T-helper 17 cell (primary cell): ENCODE measurements around the gene PPFIA2. TPM values are rescaled to one million over a fixed set of nuclear protein-coding genes. Genes with fewer than 3 reads are reported as not detected.
"Not testable (repeated sequence)": the region's sequence is repeated elsewhere in the genome, so short reads cannot be mapped to it uniquely, and the experiment has no call there.

Source experiments
- ATAC-seq: fragments of 150-1000 bp; cut with Tn5 transposase; 2 replicates; pipeline ENCODE4 v1.10.0; 2021; ENCODE audit warnings: mild to moderate bottlenecking, moderate library complexity
- DNase-seq, 3 donors: peaks; one replicate each; pipeline versions ENCODE4 v3.0.0 to v3.0.0-alpha.2; 2020 to 2021
- H3K9me3 ChIP-seq: one replicate; pipeline ENCODE4 v1.7.0; 2013; ENCODE audit warnings: low read length, mild to moderate bottlenecking; ENCODE audit not compliant: control insufficient read depth, poor library complexity, severe bottlenecking
- H3K27ac Mint-ChIP-seq: one replicate; pipeline ENCODE4 v1.8.0; 2022; ENCODE audit warnings: mild to moderate bottlenecking, moderate library complexity, mixed read lengths
- H3K27me3 Mint-ChIP-seq: one replicate; pipeline ENCODE4 v1.8.0; 2022; ENCODE audit warnings: mixed read lengths
- H3K36me3 Mint-ChIP-seq: one replicate; pipeline ENCODE4 v1.8.0; 2022; ENCODE audit warnings: low read depth, mixed read lengths
- H3K4me1 Mint-ChIP-seq: one replicate; pipeline ENCODE4 v1.8.0; 2022; ENCODE audit warnings: mild to moderate bottlenecking, mixed read lengths
- H3K4me3 Mint-ChIP-seq: one replicate; pipeline ENCODE4 v1.8.0; 2022; ENCODE audit warnings: mild to moderate bottlenecking, moderate library complexity, mixed read lengths
- total RNA-seq, 4 donors: library from RNA in 2 of 4; stranded (reverse) in 2 of 4; gene quantifications; one replicate each; pipeline ENCODE4 v1.2.3 and lab custom pipeline; 2022 to 2026

PPFIA2 gene
- total RNA-seq, 2 donors from 2014 or later, result not detected

GRCh38 chr12:81245458-81245857, 513.7 kb downstream of the PPFIA2 start:
- no peaks in the 10 kb centered on the region for H3K27me3 Mint-ChIP-seq
- DNase-seq (no peak), ATAC-seq (no peak)
- no peak overlapping the region for H3K4me3 Mint-ChIP-seq
- H3K36me3 Mint-ChIP-seq, result no peaks in the 10 kb centered on the region
- no peaks in the 10 kb centered on the region for H3K4me1 Mint-ChIP-seq
- no peak overlapping the region for H3K27ac Mint-ChIP-seq
- H3K9me3 ChIP-seq, result no peaks in the 10 kb centered on the region

GRCh38 chr12:81231574-81232368, 527.4 kb downstream of the PPFIA2 start:
- H3K4me1 Mint-ChIP-seq, result no peaks in the 10 kb centered on the region
- no peaks in the 10 kb centered on the region for H3K27me3 Mint-ChIP-seq
- DNase-seq (no peak), ATAC-seq (no peak)
- H3K36me3 Mint-ChIP-seq, result no peaks in the 10 kb centered on the region
- H3K9me3 ChIP-seq, result no peaks in the 10 kb centered on the region
- no peak overlapping the region for H3K27ac Mint-ChIP-seq
- no peak overlapping the region for H3K4me3 Mint-ChIP-seq

- no peak overlapping the region for H3K27ac Mint-ChIP-seq
- H3K4me3 Mint-ChIP-seq, result no peak overlapping the region
- ATAC-seq (no peak), DNase-seq (no peak)
- no peaks in the 10 kb centered on the region for H3K9me3 ChIP-seq
- H3K27me3 Mint-ChIP-seq, result no peaks in the 10 kb centered on the region
- no peaks in the 10 kb centered on the region for H3K4me1 Mint-ChIP-seq
- no peaks in the 10 kb centered on the region for H3K36me3 Mint-ChIP-seq
Observed at GRCh38 chr12:81229759-81230158, 529.4 kb downstream of the PPFIA2 start.

GRCh38 chr12:81224626-81225025, 534.5 kb downstream of the PPFIA2 start:
- H3K27me3 Mint-ChIP-seq, result no peaks in the 10 kb centered on the region
- no peak overlapping the region for H3K4me3 Mint-ChIP-seq
- DNase-seq (no peak), ATAC-seq (no peak)
- no peaks in the 10 kb centered on the region for H3K36me3 Mint-ChIP-seq
- H3K9me3 ChIP-seq, result no peaks in the 10 kb centered on the region
- no peaks in the 10 kb centered on the region for H3K4me1 Mint-ChIP-seq
- H3K27ac Mint-ChIP-seq, result no peak overlapping the region

- H3K27ac Mint-ChIP-seq, result no peak overlapping the region
- no peaks in the 10 kb centered on the region for H3K4me1 Mint-ChIP-seq
- no peaks in the 10 kb centered on the region for H3K36me3 Mint-ChIP-seq
- DNase-seq (no peak), ATAC-seq (no peak)
- no peak overlapping the region for H3K4me3 Mint-ChIP-seq
- no peaks in the 10 kb centered on the region for H3K27me3 Mint-ChIP-seq
- H3K9me3 ChIP-seq, result no peaks in the 10 kb centered on the region
Observed at GRCh38 chr12:81222846-81223592, 536.1 kb downstream of the PPFIA2 start.

GRCh38 chr12:81221681-81222080, 537.5 kb downstream of the PPFIA2 start:
- Mint-ChIP-seq H3K27ac (no peak overlapping the region), H3K4me3 (no peak overlapping the region), H3K27me3 (no peaks in the 10 kb centered on the region), H3K4me1 (no peaks in the 10 kb centered on the region), H3K36me3 (no peaks in the 10 kb centered on the region)
- DNase-seq, result no peak
- no peaks in the 10 kb centered on the region for H3K9me3 ChIP-seq
- ATAC-seq, result no peak

- no peak for DNase-seq
- no peaks in the 10 kb centered on the region for H3K9me3 ChIP-seq
- H3K4me3 Mint-ChIP-seq, result no peak overlapping the region
- no peaks in the 10 kb centered on the region for H3K27me3 Mint-ChIP-seq
- H3K36me3 Mint-ChIP-seq, result no peaks in the 10 kb centered on the region
- ATAC-seq, result no peak
- H3K4me1 Mint-ChIP-seq, result no peaks in the 10 kb centered on the region
- H3K27ac Mint-ChIP-seq, result no peak overlapping the region
Observed at GRCh38 chr12:81216739-81217138, 542.4 kb downstream of the PPFIA2 start.

DNA sequence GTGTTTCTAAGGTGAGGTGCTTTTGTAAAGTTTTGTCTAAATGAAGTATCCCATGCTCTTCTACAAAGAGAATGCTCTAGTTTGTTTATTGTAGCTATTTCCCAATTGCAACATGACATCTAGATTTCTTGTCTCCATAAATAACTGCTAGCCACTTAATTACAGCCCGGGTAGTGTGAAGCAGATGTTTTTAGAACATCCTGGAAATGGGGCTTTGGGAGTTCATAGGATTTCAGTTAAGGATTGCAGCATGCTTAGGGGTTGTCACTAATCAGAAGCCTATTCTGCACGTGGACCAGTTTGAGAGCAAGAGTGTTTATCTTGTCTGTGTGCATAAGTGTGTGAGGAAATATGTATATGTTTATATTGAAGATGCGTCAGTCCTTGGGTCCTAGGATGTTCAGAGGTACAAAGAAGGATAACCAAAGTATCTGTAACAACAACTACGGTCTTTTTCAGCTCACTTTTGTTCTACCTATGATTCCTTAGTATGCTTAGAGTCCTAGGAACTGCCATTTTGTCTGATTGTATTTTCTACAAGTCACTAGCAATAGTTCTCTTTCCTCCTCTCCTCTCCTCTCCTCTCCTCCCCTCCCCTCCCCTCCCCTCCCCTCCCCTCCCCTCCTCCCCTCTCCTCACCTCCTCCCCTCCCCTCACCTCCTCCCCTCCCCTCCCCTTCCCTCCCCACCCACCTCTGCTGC, 546.0 kb downstream of the PPFIA2 start:
- Mint-ChIP-seq H3K4me1 (no peaks in the 10 kb centered on the region), H3K36me3 (no peaks in the 10 kb centered on the region), H3K4me3 (no peak overlapping the region), H3K27me3 (no peaks in the 10 kb centered on the region), H3K27ac (no peak overlapping the region)
- no peak for ATAC-seq
- no peak for DNase-seq
- H3K9me3 ChIP-seq, result no peaks in the 10 kb centered on the region

- Mint-ChIP-seq H3K27me3 (no peaks in the 10 kb centered on the region), H3K4me1 (no peaks in the 10 kb centered on the region), H3K36me3 (no peaks in the 10 kb centered on the region), H3K4me3 (no peak overlapping the region), H3K27ac (no peak overlapping the region)
- no peaks in the 10 kb centered on the region for H3K9me3 ChIP-seq
- DNase-seq, result no peak
- ATAC-seq, result no peak
Observed at GRCh38 chr12:81211306-81211705, 547.8 kb downstream of the PPFIA2 start.

DNA sequence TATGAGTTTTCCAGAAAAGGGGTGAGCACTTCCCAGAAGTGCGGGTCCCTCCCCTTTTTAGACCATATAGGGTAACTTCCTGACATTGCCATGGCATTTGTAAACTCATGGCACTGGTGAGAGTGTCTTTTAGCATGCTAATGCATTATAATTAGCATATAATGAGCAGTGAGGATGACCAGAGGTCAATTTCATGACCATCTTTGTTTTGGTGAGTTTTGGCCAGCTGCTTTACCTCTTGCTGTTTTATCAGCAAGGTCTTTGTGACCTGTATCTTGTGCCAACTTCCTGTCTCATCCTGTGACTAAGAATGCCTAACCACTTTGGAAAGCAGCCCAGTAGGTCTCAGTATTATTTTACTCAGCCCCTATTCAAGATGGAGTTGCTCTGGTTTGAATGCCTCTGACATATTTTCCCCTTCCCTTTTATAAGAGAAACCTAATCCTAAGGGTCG, 549.4 kb downstream of the PPFIA2 start:
- H3K9me3 ChIP-seq, H3K36me3 Mint-ChIP-seq, H3K4me3 Mint-ChIP-seq, H3K27me3 Mint-ChIP-seq, ATAC-seq, H3K27ac Mint-ChIP-seq, DNase-seq, H3K4me1 Mint-ChIP-seq: not testable (repeated sequence)

- H3K4me3 Mint-ChIP-seq, result no peak overlapping the region
- ATAC-seq (no peak), DNase-seq (no peak)
- no peaks in the 10 kb centered on the region for H3K36me3 Mint-ChIP-seq
- H3K27me3 Mint-ChIP-seq, result no peaks in the 10 kb centered on the region
- H3K27ac Mint-ChIP-seq, result no peak overlapping the region
- no peaks in the 10 kb centered on the region for H3K9me3 ChIP-seq
- H3K4me1 Mint-ChIP-seq, result no peaks in the 10 kb centered on the region
Observed at GRCh38 chr12:81209012-81209411, 550.1 kb downstream of the PPFIA2 start.

GRCh38 chr12:81208187-81208911, 550.8 kb downstream of the PPFIA2 start:
- no peak overlapping the region for H3K4me3 Mint-ChIP-seq
- H3K9me3 ChIP-seq, result no peaks in the 10 kb centered on the region
- no peaks in the 10 kb centered on the region for H3K36me3 Mint-ChIP-seq
- no peaks in the 10 kb centered on the region for H3K27me3 Mint-ChIP-seq
- no peak overlapping the region for H3K27ac Mint-ChIP-seq
- no peak for DNase-seq
- ATAC-seq, result no peak
- H3K4me1 Mint-ChIP-seq, result no peaks in the 10 kb centered on the region
